HepG2 (cell line): ENCODE results near the gene SCAI. TPM values are rescaled to one million over a fixed set of nuclear protein-coding genes. Genes with fewer than 3 reads are reported as not detected.
A peak's percentile ranks its signal among the peaks of the same experiment; 100 is the strongest.

Experiments
- ATAD3A ChIP-seq: sonication (generic); formaldehyde crosslinking; IDR thresholded peaks from 2 replicates; pipeline ENCODE4 v1.4.0; 2020; ENCODE audit warnings: missing genetic modification reagents
- CC2D1A ChIP-seq: sonication (generic); formaldehyde crosslinking; IDR thresholded peaks from 2 replicates; pipeline ENCODE4 v1.8.1; 2023; ENCODE audit warnings: mild to moderate bottlenecking, missing genetic modification reagents
- HIC2 ChIP-seq: sonication (generic); formaldehyde crosslinking; IDR thresholded peaks from 2 replicates; pipeline ENCODE4 v1.9.0; 2022; ENCODE audit warnings: low read depth, missing genetic modification reagents
- KAT8 ChIP-seq: IDR thresholded peaks from 2 replicates; pipeline ENCODE4 v1.6.1; 2016; ENCODE audit warnings: missing genetic modification reagents, missing compliant biosample characterization
- MXD4 ChIP-seq: IDR thresholded peaks from 2 replicates; pipeline ENCODE4 v1.6.1; 2016; ENCODE audit warnings: mild to moderate bottlenecking, missing biosample characterization, missing genetic modification reagents
- NKX3-1 ChIP-seq: sonication (generic); formaldehyde crosslinking; IDR thresholded peaks from 2 replicates; pipeline ENCODE4 v1.5.0; 2020; ENCODE audit warnings: missing genetic modification reagents
- SMARCC2 ChIP-seq: fragments of 450-650 bp; IDR thresholded peaks from 2 replicates; pipeline ENCODE4 v1.6.1; 2017; ENCODE audit warnings: antibody characterized with exemption, mild to moderate bottlenecking
- STAG1 ChIP-seq: sonication (generic); formaldehyde crosslinking; IDR thresholded peaks from 2 replicates; pipeline ENCODE4 v1.4.0; 2020; ENCODE audit warnings: missing genetic modification reagents
- SYNCRIP ChIP-seq: fragments of 200-400 bp; formaldehyde crosslinking; IDR thresholded peaks from 2 replicates; pipeline ENCODE4 v1.6.1; 2018; ENCODE audit warnings: mild to moderate bottlenecking, low read depth, low read length; ENCODE audit not compliant: insufficient read depth
- TBL1XR1 ChIP-seq: fragments of 150-350 bp; IDR thresholded peaks from 2 replicates; pipeline ENCODE4 v1.6.1; 2014; ENCODE audit warnings: borderline replicate concordance, low read length; ENCODE audit not compliant: partially characterized antibody
- TSC22D2 ChIP-seq: sonication (generic); formaldehyde crosslinking; IDR thresholded peaks from 2 replicates; pipeline ENCODE4 v1.5.1; 2020; ENCODE audit warnings: missing genetic modification reagents, mild to moderate bottlenecking, borderline replicate concordance
- YEATS4 ChIP-seq: sonication (generic); formaldehyde crosslinking; IDR thresholded peaks from 2 replicates; pipeline ENCODE4 v1.4.0; 2020; ENCODE audit warnings: missing genetic modification reagents, borderline replicate concordance
- ZFY ChIP-seq: sonication (generic); formaldehyde crosslinking; IDR thresholded peaks from 2 replicates; pipeline ENCODE4 v1.4.0; 2020; ENCODE audit warnings: missing genetic modification reagents
- ZIK1 ChIP-seq: sonication (generic); formaldehyde crosslinking; IDR thresholded peaks from 2 replicates; pipeline ENCODE4 v1.5.0; 2020; ENCODE audit warnings: mild to moderate bottlenecking, low read depth, missing genetic modification reagents, borderline replicate concordance
- ZNF280D ChIP-seq: sonication (generic); formaldehyde crosslinking; IDR thresholded peaks from 2 replicates; pipeline ENCODE4 v1.5.1; 2020; ENCODE audit warnings: mild to moderate bottlenecking, missing genetic modification reagents
- ZNF510 ChIP-seq: sonication (generic); formaldehyde crosslinking; IDR thresholded peaks from 2 replicates; pipeline ENCODE4 v1.4.0; 2020; ENCODE audit warnings: low read depth, mild to moderate bottlenecking, missing genetic modification reagents
- ZNF552 ChIP-seq: sonication (generic); formaldehyde crosslinking; IDR thresholded peaks from 2 replicates; pipeline ENCODE4 v1.9.0; 2022; ENCODE audit warnings: missing genetic modification reagents, mild to moderate bottlenecking, borderline replicate concordance
- ZNF564 ChIP-seq: sonication (generic); formaldehyde crosslinking; IDR thresholded peaks from 2 replicates; pipeline ENCODE4 v1.8.1; 2023; ENCODE audit warnings: mild to moderate bottlenecking, missing genetic modification reagents
- ZNF572 ChIP-seq: sonication (generic); formaldehyde crosslinking; IDR thresholded peaks from 2 replicates; pipeline ENCODE4 v1.5.1; 2020; ENCODE audit warnings: mild to moderate bottlenecking, missing genetic modification reagents
- ZNF574 ChIP-seq: sonication (generic); formaldehyde crosslinking; IDR thresholded peaks from 2 replicates; pipeline ENCODE4 v1.4.0; 2020; ENCODE audit warnings: missing genetic modification reagents
- ZNF792 ChIP-seq: IDR thresholded peaks from 2 replicates; pipeline ENCODE4 v1.6.1; 2016
- ZNF841 ChIP-seq: sonication (generic); formaldehyde crosslinking; IDR thresholded peaks from 2 replicates; pipeline ENCODE4 v1.8.1; 2023; ENCODE audit warnings: missing genetic modification reagents, borderline replicate concordance
- polyA plus RNA-seq, 8 experiments: library from polyadenylated mRNA; depleted of rRNA in 3 of 8; stranded (reverse) in 7 of 8; unstranded in 1 of 8; fragments of >200 nt; fragmentation: Illumina TruSeq in 4 of 8; extraction: Trizol in 4 of 8; gene quantifications; 2 replicates each; pipeline versions ENCODE4 v1.2.1 to v1.2.3, GENCODE V29; 2011 to 2016; ENCODE audit warnings: low read depth in 4 of 8, missing spikeins in 1 of 8, mixed read lengths in 1 of 8; ENCODE audit not compliant: insufficient read depth in 1 of 8
- total RNA-seq, 5 experiments: library from RNA; depleted of rRNA; stranded (reverse); fragments of >200 nt; fragmentation: Illumina TruSeq; extraction: Trizol; gene quantifications; 2 replicates each; pipeline ENCODE4 v1.2.3, GENCODE V29; 2016; ENCODE audit warnings: low read depth in 1 of 5

Gene SCAI
- total and polyA plus RNA-seq, 2 of the 13 experiments (the other 11 are each of a cell fraction or from before 2014, with no cell fraction given): 4.4 to 8.4 TPM

GRCh38 chr9:125189361-125190289 lies 46.3 kb upstream of the SCAI start, which contains the start of gene PPP6C (continued):
- TF ChIP-seq ZNF574 (CRISPR knock-in tag) (peak; percentile 97), YEATS4 (CRISPR knock-in tag) (peak; percentile 20; the same call in 1 of the 2 replicates), ATAD3A (no peak), TBL1XR1 (peak; percentile 59), TSC22D2 (no peak), STAG1 (CRISPR knock-in tag) (0 out of 2 replicates have a peak, but pooled peaks have one; percentile 22), ZNF552 (CRISPR knock-in tag) (no peak), ZIK1 (CRISPR knock-in tag) (no peak), ZNF564 (CRISPR knock-in tag) (peak; percentile 62; the same call in 1 of the 2 replicates), SYNCRIP (no peak), ZNF841 (no peak), MXD4 (CRISPR knock-in tag) (0 out of 2 replicates have a peak, but pooled peaks have one; percentile 68), HIC2 (CRISPR knock-in tag) (no peak; the same call in 1 of the 2 replicates), CC2D1A (CRISPR knock-in tag) (0 out of 2 replicates have a peak, but pooled peaks have one; percentile 55), ZNF572 (CRISPR knock-in tag) (no peak), ZNF510 (CRISPR knock-in tag) (no peak), ZFY (CRISPR knock-in tag) (peak; percentile 88), SMARCC2 (no peak), NKX3-1 (CRISPR knock-in tag) (no peak), ZNF792 (CRISPR knock-in tag) (peak; percentile 74), KAT8 (CRISPR knock-in tag) (peak; percentile 92), ZNF280D (CRISPR knock-in tag) (no peak)
